ENCODE results near the gene CNST.

The CNST gene

DNA sequence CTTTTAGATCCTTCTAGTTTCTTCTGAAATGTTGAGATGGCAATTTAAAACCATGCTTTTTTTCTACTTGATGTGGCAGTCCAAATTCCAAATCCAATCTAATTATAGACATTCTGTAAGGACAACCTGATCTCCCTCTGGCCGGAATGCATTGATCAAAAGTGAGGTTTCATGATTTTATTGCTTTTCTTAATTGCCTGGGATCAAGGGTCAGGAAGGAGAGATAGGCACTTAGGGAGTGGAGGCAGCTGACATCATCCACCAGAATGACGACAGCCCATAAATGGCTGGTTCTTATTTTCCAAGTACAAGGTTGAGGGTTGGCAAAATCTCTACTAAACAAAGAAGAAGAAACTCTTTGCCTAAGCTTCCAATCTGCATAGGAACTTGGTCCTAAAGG is 111.6 kb downstream of the CNST start:
- Histone ChIP-seq H3K27me3 (ENCODE audit: control insufficient read depth in 1 of 2, insufficient read depth in 1 of 2, low read length in 2 of 2) (no peaks in the 10 kb centered on the region), H3K4ac (ENCODE audit: low read depth in 1 of 2, low read length in 2 of 2) (no peak overlapping the region), H3K23ac (ENCODE audit: low read length in 2 of 2) (no peak overlapping the region), H3K9me3 (ENCODE audit: control insufficient read depth, low read length) (no peaks in the 10 kb centered on the region), H2AK5ac (ENCODE audit: low read length, severe bottlenecking) (no peak overlapping the region), H3K14ac (ENCODE audit: low read length in 2 of 2) (no peak overlapping the region), H3K4me2 (ENCODE audit: low read length, poor library complexity, severe bottlenecking) (no peak overlapping the region), H3K4me1 (ENCODE audit: control insufficient read depth, insufficient read depth, low read depth, low read length) (no peaks in the 10 kb centered on the region), H3K79me1 (replicated peaks; ENCODE audit: low read length, poor library complexity, severe bottlenecking) (no peaks in the 10 kb centered on the region), H3K4me3 (ENCODE audit: insufficient read depth in 1 of 2, low read depth in 1 of 2, low read length in 2 of 2) (no peak overlapping the region), H2BK12ac (ENCODE audit: low read length in 2 of 2) (no peak overlapping the region), H4K91ac (ENCODE audit: low read length) (no peak overlapping the region), H2AFZ (ENCODE audit: low read depth, low read length) (no peak overlapping the region), H3K36me3 (ENCODE audit: control insufficient read depth in 1 of 2, insufficient read depth in 2 of 2, low read depth in 1 of 2, low read length in 2 of 2) (peaks cover 0 to 4% of the 10 kb centered on the region in 2 experiments), H3K9ac (ENCODE audit: low read length) (no peak overlapping the region), H2BK120ac (ENCODE audit: low read depth, low read length) (no peak overlapping the region), H3K18ac (ENCODE audit: low read depth in 1 of 2, low read length in 2 of 2) (no peak overlapping the region), H4K8ac (ENCODE audit: low read length) (no peak overlapping the region), H2BK15ac (ENCODE audit: low read depth, poor library complexity, severe bottlenecking) (no peak overlapping the region), H2BK5ac (ENCODE audit: low read depth, low read length, poor library complexity, severe bottlenecking) (no peak overlapping the region), H3K27ac (ENCODE audit: low read length, poor library complexity, severe bottlenecking) (no peak overlapping the region)
- peak; percentile 5 for DNase-seq
- 27% methylated on average over 1 of the region's 2 CpGs for WGBS

DNA sequence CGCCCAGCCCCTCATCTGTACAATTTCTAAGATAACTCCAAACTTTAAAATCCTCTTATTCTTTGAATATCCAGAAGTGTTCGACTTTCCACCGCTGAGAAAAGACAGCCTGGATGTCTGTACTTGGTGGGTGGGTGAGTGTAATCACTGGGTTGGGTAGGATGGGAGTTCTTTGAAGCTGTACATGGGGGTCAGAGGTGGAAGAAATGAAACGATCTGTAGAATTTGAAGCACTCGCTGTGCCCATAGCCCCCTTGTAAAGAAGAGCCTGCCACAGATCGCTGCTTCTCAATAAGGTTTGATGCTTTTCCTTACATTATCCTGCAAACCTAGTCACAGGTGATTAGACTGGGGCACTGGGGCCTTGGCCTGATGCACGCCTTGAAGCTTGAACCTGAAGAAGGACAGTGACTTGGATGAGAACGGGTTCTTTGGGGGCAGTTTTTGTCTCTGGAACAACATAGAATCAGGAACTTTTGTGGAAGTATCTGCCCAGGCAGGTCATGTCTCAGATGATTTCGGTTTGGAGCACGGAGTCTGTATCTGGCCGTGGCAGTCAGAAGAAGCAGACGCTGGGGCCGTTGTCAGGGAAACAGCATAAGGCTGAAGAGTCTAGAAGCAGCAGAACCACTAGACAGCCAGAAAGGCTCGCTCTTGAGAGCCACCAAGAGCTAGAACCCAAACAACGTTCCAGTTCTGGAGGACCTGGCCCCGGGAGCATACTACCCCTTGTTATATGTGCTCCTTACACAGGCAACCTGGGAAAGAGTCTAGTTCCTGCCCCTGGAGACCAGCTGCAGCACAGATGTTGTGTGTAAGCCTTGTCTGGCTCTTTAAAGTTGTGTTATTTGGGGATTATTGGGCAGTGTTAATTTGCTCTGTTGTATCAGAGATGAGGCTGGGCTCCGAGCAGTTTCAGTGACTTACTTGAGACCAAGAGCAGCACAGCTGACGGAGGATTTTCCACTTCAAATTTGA is 112.8 kb downstream of the CNST start:
- Histone ChIP-seq H2AK5ac (ENCODE audit: low read length, severe bottlenecking) (no peak overlapping the region), H2BK15ac (ENCODE audit: low read depth, poor library complexity, severe bottlenecking) (no peak overlapping the region), H3K9me3 (ENCODE audit: control insufficient read depth, low read length) (no peaks in the 10 kb centered on the region), H3K4me2 (ENCODE audit: low read length, poor library complexity, severe bottlenecking) (no peak overlapping the region), H2BK120ac (ENCODE audit: low read depth, low read length) (no peak overlapping the region), H2BK12ac (ENCODE audit: low read length in 2 of 2) (no peak overlapping the region), H2AFZ (ENCODE audit: low read depth, low read length) (no peak overlapping the region), H3K4ac (ENCODE audit: low read depth in 1 of 2, low read length in 2 of 2) (no peak overlapping the region), H3K36me3 (ENCODE audit: control insufficient read depth in 1 of 2, insufficient read depth in 2 of 2, low read depth in 1 of 2, low read length in 2 of 2) (no peaks in the 10 kb centered on the region), H3K9ac (ENCODE audit: low read length) (peak overlapping the region; percentile 19), H3K14ac (ENCODE audit: low read length in 2 of 2) (no peak overlapping the region), H4K91ac (ENCODE audit: low read length) (no peak overlapping the region), H3K27me3 (ENCODE audit: control insufficient read depth in 1 of 2, insufficient read depth in 1 of 2, low read length in 2 of 2) (no peaks in the 10 kb centered on the region), H3K4me1 (ENCODE audit: control insufficient read depth, insufficient read depth, low read depth, low read length) (no peaks in the 10 kb centered on the region), H3K18ac (ENCODE audit: low read depth in 1 of 2, low read length in 2 of 2) (no peak overlapping the region), H4K8ac (ENCODE audit: low read length) (peak overlapping the region; percentile 7), H3K27ac (ENCODE audit: low read length, poor library complexity, severe bottlenecking) (no peak overlapping the region), H2BK5ac (ENCODE audit: low read depth, low read length, poor library complexity, severe bottlenecking) (no peak overlapping the region), H3K4me3 (ENCODE audit: insufficient read depth in 1 of 2, low read depth in 1 of 2, low read length in 2 of 2) (no peak overlapping the region), H3K23ac (ENCODE audit: low read length in 2 of 2) (no peak overlapping the region), H3K79me1 (replicated peaks; ENCODE audit: low read length, poor library complexity, severe bottlenecking) (no peaks in the 10 kb centered on the region)
- DNase-seq, result no peak
- 86% methylated on average over 17 of the region's 18 CpGs for WGBS

DNA sequence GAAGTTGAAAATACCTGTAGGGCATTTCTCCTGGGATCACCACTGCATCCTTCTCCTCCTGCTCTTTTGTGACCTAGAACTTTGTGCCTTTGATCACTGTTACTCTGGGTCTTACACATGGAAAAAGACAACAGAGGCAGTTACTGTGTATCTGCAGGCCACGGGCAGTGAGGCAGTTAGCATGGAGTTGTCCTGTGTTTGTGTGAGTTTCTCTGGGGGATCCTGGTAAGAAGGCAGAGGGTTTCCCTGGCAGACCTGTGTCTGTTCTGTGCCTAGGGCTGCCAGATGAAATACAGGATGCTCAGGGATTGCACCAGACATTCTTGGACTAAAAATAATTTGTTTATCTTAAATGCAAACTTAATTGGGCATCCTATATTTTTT is 113.5 kb downstream of the CNST start:
- no peak overlapping the region for H3K4me2 ChIP-seq (ENCODE audit: low read length, poor library complexity, severe bottlenecking)
- H2AFZ ChIP-seq (ENCODE audit: low read depth, low read length), result no peak overlapping the region
- H3K9ac ChIP-seq (ENCODE audit: low read length), result no peak overlapping the region
- DNase-seq, result peak; percentile 9
- no peak overlapping the region for H2BK5ac ChIP-seq (ENCODE audit: low read depth, low read length, poor library complexity, severe bottlenecking)
- H3K23ac ChIP-seq (ENCODE audit: low read length in 2 of 2), result no peak overlapping the region
- no peaks in the 10 kb centered on the region for H3K4me1 ChIP-seq (ENCODE audit: control insufficient read depth, insufficient read depth, low read depth, low read length)
- H3K4ac ChIP-seq (ENCODE audit: low read depth in 1 of 2, low read length in 2 of 2), result no peak overlapping the region
- no peaks in the 10 kb centered on the region for H3K36me3 ChIP-seq (ENCODE audit: control insufficient read depth in 1 of 2, insufficient read depth in 2 of 2, low read depth in 1 of 2, low read length in 2 of 2)
- H4K8ac ChIP-seq (ENCODE audit: low read length), result no peak overlapping the region
- no peak overlapping the region for H2BK12ac ChIP-seq (ENCODE audit: low read length in 2 of 2)
- no peak overlapping the region for H3K18ac ChIP-seq (ENCODE audit: low read depth in 1 of 2, low read length in 2 of 2)
- H2AK5ac ChIP-seq (ENCODE audit: low read length, severe bottlenecking), result no peak overlapping the region
- no peak overlapping the region for H3K14ac ChIP-seq (ENCODE audit: low read length in 2 of 2)
- H3K27ac ChIP-seq (ENCODE audit: low read length, poor library complexity, severe bottlenecking), result no peak overlapping the region
- H3K4me3 ChIP-seq (ENCODE audit: insufficient read depth in 1 of 2, low read depth in 1 of 2, low read length in 2 of 2), result no peak overlapping the region
- H3K79me1 ChIP-seq (replicated peaks; ENCODE audit: low read length, poor library complexity, severe bottlenecking), result no peaks in the 10 kb centered on the region
- H2BK120ac ChIP-seq (ENCODE audit: low read depth, low read length), result no peak overlapping the region
- WGBS, result 78% methylated on average over 1 of the region's 1 CpG
- H3K27me3 ChIP-seq (ENCODE audit: control insufficient read depth in 1 of 2, insufficient read depth in 1 of 2, low read length in 2 of 2), result no peaks in the 10 kb centered on the region
- no peak overlapping the region for H2BK15ac ChIP-seq (ENCODE audit: low read depth, poor library complexity, severe bottlenecking)
- H4K91ac ChIP-seq (ENCODE audit: low read length), result no peak overlapping the region
- no peaks in the 10 kb centered on the region for H3K9me3 ChIP-seq (ENCODE audit: control insufficient read depth, low read length)

GRCh38 chr1:246680190-246680589 is 113.9 kb downstream of the CNST start:
- H3K4me1 ChIP-seq (ENCODE audit: control insufficient read depth, insufficient read depth, low read depth, low read length), result no peaks in the 10 kb centered on the region
- H3K27me3 ChIP-seq (ENCODE audit: control insufficient read depth in 1 of 2, insufficient read depth in 1 of 2, low read length in 2 of 2), result no peaks in the 10 kb centered on the region
- H3K14ac ChIP-seq (ENCODE audit: low read length in 2 of 2), result no peak overlapping the region
- H2BK12ac ChIP-seq (ENCODE audit: low read length in 2 of 2), result no peak overlapping the region
- no peak overlapping the region for H2BK15ac ChIP-seq (ENCODE audit: low read depth, poor library complexity, severe bottlenecking)
- H3K9me3 ChIP-seq (ENCODE audit: control insufficient read depth, low read length), result no peaks in the 10 kb centered on the region
- H2AFZ ChIP-seq (ENCODE audit: low read depth, low read length), result no peak overlapping the region
- DNase-seq, result peak; percentile 6
- WGBS, result 70% methylated on average over 7 of the region's 8 CpGs
- H2BK5ac ChIP-seq (ENCODE audit: low read depth, low read length, poor library complexity, severe bottlenecking), result no peak overlapping the region
- H3K4ac ChIP-seq (ENCODE audit: low read depth in 1 of 2, low read length in 2 of 2), result no peak overlapping the region
- no peak overlapping the region for H3K4me2 ChIP-seq (ENCODE audit: low read length, poor library complexity, severe bottlenecking)
- no peak overlapping the region for H3K4me3 ChIP-seq (ENCODE audit: insufficient read depth in 1 of 2, low read depth in 1 of 2, low read length in 2 of 2)
- H3K27ac ChIP-seq (ENCODE audit: low read length, poor library complexity, severe bottlenecking), result no peak overlapping the region
- no peak overlapping the region for H4K91ac ChIP-seq (ENCODE audit: low read length)
- H3K18ac ChIP-seq (ENCODE audit: low read depth in 1 of 2, low read length in 2 of 2), result no peak overlapping the region
- H2AK5ac ChIP-seq (ENCODE audit: low read length, severe bottlenecking), result no peak overlapping the region
- H3K9ac ChIP-seq (ENCODE audit: low read length), result no peak overlapping the region
- peak overlapping the region; percentile 31 for H4K8ac ChIP-seq (ENCODE audit: low read length)
- H3K36me3 ChIP-seq (ENCODE audit: control insufficient read depth in 1 of 2, insufficient read depth in 2 of 2, low read depth in 1 of 2, low read length in 2 of 2), result no peaks in the 10 kb centered on the region
- H3K23ac ChIP-seq (ENCODE audit: low read length in 2 of 2), result no peak overlapping the region
- H3K79me1 ChIP-seq (replicated peaks; ENCODE audit: low read length, poor library complexity, severe bottlenecking), result no peaks in the 10 kb centered on the region
- no peak overlapping the region for H2BK120ac ChIP-seq (ENCODE audit: low read depth, low read length)
